Stromal cell of bone marrow (primary cell): Measurements from ENCODE around the gene ALPK1.
"Not testable (repeated sequence)": the region's sequence is repeated elsewhere in the genome, so short reads cannot be mapped to it uniquely, and the experiment has no call there.

Experiments
- DNase-seq: peaks from one replicate; pipeline ENCODE4 v3.0.0-alpha.2; 2012; ENCODE audit warnings: low read depth

Gene ALPK1

DNA sequence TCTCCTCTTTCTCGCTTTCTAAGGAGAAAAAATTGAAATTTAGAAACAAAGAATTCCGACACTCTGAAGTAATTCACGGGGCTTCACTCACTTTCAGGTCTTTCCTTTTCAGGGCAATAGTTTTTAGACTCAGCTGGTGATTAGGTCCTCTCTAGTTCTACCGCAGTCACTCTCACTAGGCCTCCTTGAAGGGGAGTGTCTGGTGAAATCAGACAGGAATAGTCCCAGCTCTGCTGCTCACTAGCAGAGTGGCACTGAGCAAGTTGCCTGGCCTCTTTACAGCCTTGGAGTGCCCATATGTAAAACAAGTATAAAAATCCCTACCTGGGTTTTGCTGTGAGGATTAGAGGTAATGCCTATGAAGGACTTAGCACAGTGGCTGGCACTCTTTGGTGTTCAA is 154.7 kb downstream of the ALPK1 start:
- no peak for DNase-seq

- DNase-seq: no peak
These were observed 156.2 kb downstream of the ALPK1 start for GRCh38 chr4:112453321-112453720.

- DNase-seq: no peak
These were observed 175.1 kb downstream of the ALPK1 start for GRCh38 chr4:112472318-112472717.

- no peak for DNase-seq
These were observed 176.8 kb downstream of the ALPK1 start for GRCh38 chr4:112473985-112474384.

- no peak for DNase-seq
These were observed 188.8 kb downstream of the ALPK1 start for GRCh38 chr4:112485930-112486329.

DNA sequence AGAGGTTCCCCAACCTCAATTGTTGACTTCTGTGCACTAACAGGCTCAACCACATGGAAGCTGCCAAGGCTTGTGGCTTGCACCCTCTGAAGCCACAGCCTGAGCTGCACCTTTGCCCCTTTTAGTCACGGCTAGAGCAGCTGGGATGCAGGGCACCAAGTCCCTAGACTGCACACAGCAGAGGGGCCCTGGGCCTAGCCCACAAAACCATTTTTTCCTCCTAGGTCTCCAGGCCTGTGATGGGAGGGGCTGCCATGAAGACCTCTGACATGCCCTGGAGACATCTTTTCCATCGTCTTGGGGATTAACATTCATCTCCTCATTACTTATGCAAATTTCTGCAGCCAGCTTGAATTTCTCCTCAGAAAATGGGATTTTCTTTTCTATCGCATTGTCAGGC is 193.6 kb downstream of the ALPK1 start:
- not testable (repeated sequence) for DNase-seq
